Activated CD8-positive, alpha-beta memory T cell treated with anti-CD3 and anti-CD28 coated beads, Interleukin-2, amount 50 U/mL, for 1 hour (primary cell): ENCODE measurements around the gene VEGFA.
"Not testable (repeated sequence)": the region's sequence is repeated elsewhere in the genome, so short reads cannot be mapped to it uniquely, and the experiment has no call there.

Source experiments
- DNase-seq: peaks from one replicate; pipeline ENCODE4 v3.0.0-alpha.2; 2020; ENCODE audit errors: extremely low read depth

VEGFA gene

GRCh38 chr6:43803055-43803782, 33.2 kb downstream of the VEGFA start:
- no peak for DNase-seq

GRCh38 chr6:43803783-43804549, 34.0 kb downstream of the VEGFA start:
- no peak for DNase-seq

DNA sequence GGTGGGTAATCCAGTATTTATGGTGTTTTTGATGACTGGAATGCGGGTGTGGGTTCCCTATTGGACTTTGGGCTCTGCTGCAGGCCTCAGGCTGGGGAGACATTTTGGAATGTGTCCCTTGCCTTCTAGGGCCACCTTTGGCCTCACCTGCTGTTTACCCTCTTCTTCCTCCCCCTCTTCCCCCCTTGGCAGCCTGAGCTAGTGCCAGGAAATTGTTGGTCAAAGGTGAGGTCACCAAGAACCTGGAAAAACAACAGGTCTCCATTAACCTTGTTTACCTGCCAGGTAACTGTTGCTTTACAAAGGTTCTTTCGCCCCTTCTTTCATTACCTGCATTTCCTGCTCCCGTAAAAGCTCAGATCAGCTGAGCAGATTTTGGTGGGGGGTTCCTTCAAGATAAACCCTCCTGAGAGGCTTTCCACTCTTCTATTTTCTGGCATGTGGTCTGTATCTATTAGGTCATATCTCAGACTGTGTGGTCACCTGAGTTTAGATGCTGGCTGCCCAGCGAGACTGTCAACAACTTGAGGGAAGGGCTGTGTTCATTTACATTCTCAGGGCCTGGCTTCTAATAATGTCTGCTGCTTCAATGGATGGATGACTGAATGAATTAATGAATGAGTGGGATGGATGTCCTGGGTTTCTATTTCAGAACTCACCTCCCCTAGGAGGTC, 34.7 kb downstream of the VEGFA start:
- DNase-seq, result no peak

DNA sequence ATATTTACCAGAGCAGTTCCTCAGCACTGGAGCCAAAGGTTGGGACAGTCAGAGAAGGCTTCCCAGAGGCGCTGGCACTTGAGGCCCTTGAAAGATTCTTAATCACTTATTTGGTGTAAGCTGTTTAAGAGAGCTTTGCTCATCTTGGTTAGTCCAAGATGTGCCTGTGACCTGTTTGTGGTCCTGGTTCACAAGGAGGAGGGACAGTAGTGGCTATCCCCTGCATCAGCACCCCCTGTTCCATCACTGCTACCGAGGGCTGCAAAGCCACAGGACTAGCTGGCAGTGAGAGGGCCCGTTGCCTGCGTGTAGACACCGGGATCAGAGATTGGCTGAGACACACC, 35.7 kb downstream of the VEGFA start:
- no peak for DNase-seq

- DNase-seq, result no peak
These were observed 36.2 kb downstream of the VEGFA start for GRCh38 chr6:43806043-43806757.

DNA sequence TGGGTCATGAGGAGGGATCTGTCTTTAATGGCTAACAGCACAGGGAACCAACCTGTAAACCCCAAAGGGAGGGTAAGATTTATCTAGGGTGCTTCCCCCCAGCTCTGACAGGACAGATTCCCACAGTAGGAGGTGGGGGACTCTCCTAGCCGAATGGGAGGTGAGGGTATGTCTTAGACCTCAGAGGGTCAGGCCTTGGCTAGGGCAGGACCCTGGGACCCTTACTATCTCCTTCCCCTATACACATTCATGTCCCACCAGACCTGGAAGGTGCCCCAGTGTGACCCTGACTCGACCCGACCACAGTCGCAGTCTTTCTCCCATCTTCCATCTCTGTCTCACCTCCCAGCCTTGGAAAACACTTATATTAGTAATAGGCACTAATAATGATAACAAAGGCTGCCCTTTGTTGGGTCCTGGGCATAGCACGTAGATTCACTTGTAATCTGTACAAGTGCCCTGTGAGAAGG, 36.8 kb downstream of the VEGFA start:
- DNase-seq, result no peak

DNA sequence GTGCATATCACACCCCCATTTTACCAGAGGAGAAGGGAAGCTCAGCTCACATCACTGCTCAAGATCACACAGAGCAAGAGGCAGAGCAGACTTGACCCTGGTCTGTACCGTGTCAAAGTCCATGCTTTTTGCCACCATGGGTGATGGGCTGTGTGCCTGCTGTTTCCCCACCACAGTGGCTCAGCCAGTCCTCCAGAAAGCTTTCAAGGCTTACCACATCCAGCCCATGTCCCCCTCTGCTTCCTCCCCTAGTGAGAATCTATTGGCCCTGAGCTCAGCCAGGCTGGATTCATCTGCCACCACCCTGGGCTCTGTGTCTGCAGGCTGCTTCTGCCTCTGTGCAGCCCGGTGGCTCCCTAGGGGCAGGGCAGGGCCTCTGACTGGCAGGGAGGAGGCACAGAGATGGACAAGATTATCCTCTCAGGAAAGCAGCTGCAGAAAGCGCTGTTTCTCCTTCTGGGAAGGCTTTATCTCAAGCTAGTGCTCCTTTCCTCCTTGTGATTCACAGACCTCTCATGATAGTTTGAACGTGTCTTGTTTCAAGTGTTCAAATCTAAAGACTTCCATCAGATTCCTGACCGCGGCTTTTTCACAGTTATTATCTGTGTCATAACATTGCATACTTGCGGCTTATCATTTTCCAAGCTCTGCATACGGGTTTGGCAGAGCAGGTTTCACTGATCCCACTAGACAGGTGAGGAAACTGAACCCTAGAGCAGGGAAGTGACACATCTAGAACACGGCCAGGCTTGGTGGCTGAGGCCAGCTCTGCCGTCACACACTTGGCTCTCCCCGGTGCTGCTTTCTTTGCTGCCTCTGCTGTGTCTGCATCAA, 37.4 kb downstream of the VEGFA start:
- no peak for DNase-seq

DNA sequence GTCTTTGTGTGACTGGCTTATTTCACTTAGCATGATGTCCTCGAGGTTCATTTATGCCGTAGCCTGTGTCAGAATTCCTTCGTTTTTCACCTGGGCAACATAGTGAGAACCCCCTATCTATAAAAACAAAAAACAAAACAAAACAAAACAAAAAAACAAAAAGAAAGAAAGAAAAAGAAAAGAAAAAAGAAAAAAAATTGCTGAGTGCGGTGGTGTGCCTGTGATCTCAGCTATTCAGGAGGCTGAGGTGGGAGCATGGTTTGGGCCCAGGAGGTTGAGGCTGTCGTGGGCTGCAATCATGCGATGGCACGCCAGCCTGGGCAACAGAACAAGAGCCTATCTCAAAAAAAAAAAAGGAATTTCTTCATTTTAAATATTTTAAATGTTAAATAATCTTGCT, 38.4 kb downstream of the VEGFA start:
- no peak for DNase-seq

DNA sequence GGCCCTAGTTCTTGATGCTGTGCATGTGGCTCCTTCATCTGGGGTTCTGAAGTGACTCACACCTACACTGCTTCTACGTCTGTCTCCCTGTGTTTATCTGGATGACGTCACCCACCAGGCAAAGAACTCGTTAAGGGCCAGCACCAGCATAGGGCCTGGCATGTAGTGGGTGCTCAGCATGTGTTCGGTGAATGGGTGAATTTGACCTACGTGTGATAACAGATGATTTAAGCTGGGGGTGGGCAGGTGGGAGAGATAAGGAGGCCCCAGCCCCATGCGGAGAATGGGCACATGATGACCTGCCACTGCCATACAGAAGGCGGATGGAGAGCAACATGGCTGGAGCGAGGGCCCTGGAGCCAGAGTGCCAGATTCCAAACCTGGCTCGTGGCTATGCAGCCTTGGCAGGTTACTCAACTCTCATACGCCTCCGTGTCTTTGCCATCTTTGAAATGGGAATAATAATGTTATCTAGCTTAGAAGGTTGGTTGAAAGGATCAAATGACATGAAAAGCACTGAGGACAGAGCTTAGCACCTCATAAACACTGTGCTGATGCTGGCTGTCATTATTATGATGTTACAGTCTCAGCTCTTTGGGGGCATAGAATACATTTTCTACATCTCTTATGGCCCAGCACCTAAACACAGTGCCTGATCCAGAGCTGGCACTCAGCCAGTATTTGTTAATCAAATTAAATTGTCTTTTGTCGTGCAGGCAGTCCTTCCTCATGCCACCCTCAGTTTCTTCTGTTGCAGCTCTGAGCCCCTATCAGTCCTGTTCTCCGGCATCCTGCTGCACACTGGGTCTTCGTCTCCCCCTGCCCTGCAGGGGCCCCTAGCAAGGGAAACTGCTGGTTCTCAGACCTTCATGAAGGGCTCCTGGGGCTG, 39.6 kb downstream of the VEGFA start:
- DNase-seq, result no peak

GRCh38 chr6:43810965-43811732, 41.1 kb downstream of the VEGFA start:
- no peak for DNase-seq

GRCh38 chr6:43811733-43812099, 41.7 kb downstream of the VEGFA start:
- DNase-seq, result no peak

- no peak for DNase-seq
These were observed 43.0 kb downstream of the VEGFA start for GRCh38 chr6:43812850-43813578.

DNA sequence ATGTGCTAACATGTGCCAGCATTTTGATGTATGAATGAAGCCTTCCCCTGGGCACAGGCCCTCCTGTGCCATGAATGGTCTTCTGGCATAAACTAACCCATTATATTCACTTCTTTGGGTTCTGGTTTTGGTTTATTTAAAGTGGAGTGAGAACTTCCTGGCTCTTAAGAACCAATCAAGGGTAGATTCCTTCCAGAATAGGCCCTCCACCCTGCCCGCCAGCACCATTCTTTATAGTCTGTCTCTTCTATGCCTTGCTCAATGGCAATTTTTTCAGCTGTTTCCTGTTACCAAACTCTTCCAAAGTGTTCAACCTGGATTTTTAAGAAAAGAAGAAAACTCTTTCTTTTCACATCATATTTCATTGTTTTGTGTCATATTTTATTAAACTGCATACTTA, 44.1 kb downstream of the VEGFA start:
- no peak for DNase-seq

DNA sequence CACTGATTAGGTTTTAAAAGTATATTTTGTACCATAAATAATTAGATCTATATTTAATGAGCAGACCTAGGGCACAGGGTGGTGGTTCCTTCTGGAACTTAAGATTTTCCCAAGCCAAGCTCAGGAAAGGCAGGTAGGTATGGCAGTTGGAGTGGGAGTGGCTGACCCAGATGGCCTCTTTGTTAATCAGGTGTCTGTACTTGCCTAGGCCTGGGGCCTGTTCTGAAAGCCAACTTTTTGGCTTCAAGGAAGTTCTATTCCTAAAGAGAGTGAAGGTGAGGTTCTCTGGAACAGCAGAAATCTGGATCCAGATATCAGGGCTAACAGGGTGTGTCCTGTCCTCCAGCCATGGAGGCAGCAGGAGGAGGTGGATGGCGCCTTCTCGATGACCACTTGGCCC, 44.9 kb downstream of the VEGFA start:
- DNase-seq, result no peak

DNA sequence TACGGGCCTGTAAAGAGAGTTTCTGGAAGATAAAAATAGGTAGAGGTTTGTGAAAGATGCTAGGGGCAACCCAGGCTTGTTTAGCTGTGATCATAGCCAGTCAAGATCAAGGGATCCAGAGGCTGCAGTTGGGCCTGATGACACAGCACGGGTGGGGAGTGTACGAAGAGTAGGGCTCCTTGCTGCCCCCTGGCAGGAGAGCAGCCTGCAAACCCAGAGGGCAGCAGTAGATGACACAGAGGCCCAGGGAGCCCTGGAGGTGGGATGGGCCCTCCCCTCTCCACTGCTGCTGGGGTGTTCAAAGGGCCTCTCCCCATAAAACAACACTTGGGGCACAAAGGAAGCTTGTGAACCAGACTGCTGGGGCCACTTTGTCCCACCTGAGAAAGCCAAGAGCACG, 47.2 kb downstream of the VEGFA start:
- DNase-seq, result no peak

- DNase-seq, result not testable (repeated sequence)
These were observed 49.0 kb downstream of the VEGFA start for GRCh38 chr6:43818973-43819372.

GRCh38 chr6:43819958-43820357, 49.9 kb downstream of the VEGFA start:
- no peak for DNase-seq

DNA sequence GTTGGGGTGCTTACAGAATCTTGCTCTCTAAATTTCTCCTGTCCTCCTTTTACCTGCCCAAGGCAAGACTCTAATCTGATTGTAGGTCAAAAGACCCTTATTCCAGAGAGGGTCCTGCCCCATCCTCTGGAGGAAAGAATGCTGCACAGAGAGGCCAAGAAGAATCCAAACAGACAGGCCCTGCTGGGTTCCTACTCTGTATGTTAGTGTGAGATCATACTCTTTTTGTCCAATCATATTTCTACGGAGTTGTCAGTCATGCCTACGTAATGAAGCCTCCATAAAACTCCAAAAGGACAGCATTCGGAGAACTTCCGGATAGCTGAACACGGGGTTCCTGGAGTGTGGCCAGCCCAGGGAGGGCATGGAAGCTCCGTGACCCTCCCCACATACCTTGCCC, 50.5 kb downstream of the VEGFA start:
- no peak for DNase-seq
